ENCODE results near the gene PTPN3. TPM values are rescaled to one million over a fixed set of nuclear protein-coding genes. Genes with fewer than 3 reads are reported as not detected.
A peak's percentile ranks its signal among the peaks of the same experiment; 100 is the strongest.

PTPN3 gene
- polyA plus RNA-seq, 4 donors, result 15.3 to 43.5 (median 34.0) TPM

DNA sequence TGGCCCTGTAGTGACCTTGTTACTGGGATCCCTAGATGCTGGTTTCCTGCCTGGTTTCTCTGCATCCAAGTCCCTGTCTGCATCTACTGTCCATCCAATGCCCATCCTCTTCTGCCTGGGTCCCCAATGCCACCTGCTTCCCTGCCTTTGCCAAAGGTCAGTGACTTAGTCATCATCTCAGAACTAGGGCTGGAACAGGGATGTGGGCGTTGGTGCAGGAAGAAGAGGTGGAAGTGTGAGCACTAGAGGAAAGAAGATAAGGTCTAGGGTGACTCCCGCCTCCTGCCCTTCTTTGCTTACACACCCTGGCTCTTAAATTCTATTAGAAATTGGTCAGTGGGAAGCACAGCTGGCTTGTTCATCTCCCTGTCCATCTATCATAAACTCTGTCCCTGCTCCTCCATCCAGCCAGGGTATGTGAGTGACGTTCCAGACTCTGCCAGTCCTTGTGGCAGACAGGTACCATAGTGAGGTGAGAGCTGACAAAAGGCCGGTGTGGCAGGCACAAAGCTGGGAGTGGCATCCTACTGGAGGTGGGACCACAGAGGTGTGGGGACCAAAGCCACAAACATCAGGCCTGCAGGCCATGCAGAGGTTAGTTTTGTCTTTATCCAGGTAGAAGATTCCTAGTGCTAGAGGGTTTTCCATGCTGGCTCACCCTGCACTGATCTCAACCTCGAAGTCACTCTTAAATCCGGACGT, 9.2 kb downstream of the PTPN3 start:
- FAIRE-seq (no peak), DNase-seq (peak; percentile 63 to 93)
- WGBS, 3 donors, result 28 to 54% (median 41%) methylated on average over 7 of the region's 7 CpGs
- no peaks in the 10 kb centered on the region for H3K9me3 ChIP-seq (ENCODE audit: control insufficient read depth in 2 of 2, insufficient read depth in 1 of 2, low read depth in 1 of 2, low read length in 1 of 2)
- H3K36me3 ChIP-seq (ENCODE audit: control insufficient read depth in 3 of 3, insufficient read depth in 2 of 3, low read depth in 1 of 3, low read length in 3 of 3), result peaks cover 0 to 51% (median 0%) of the 10 kb centered on the region in 3 donors
- peaks cover 0 to 2% (median 0%) of the 10 kb centered on the region in 3 donors for H3K27me3 ChIP-seq (ENCODE audit: control insufficient read depth in 3 of 3, insufficient read depth in 3 of 3, low read length in 3 of 3)
- peaks cover 2 to 35% (median 4%) of the 10 kb centered on the region in 3 donors for H3K4me1 ChIP-seq (ENCODE audit: control insufficient read depth in 3 of 3, insufficient read depth in 2 of 3, low read depth in 1 of 3, low read length in 2 of 3)
- peak overlapping the region; percentile 61 to 78 (median 64) for H3K27ac ChIP-seq (ENCODE audit: low read depth in 1 of 3, low read length in 2 of 3)
- H3K4me3 ChIP-seq (ENCODE audit: low read depth in 1 of 3, low read length in 3 of 3), result no peak overlapping the region

DNA sequence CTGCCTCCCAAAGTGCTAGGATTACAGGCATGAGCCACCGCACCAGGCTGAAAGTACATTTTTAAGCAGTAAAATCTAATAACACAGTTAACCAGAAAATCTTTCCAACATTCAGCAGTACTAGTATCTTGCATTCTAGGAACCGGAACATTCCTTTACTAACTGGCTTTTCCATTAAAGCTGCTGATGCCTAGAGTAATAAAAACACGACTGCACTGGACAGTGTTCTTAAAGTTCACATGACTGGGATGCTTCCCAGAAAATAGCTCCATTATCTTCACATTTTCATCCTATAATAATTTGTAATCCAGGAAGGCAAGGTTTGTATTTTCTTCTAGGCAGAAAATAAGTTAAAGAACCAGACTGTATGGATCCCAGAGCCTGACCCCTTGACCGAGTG, 9.8 kb downstream of the PTPN3 start:
- no peak for FAIRE-seq
- Histone ChIP-seq H3K27me3 (ENCODE audit: control insufficient read depth in 3 of 3, insufficient read depth in 3 of 3, low read length in 3 of 3) (peaks cover 0 to 2% (median 0%) of the 10 kb centered on the region in 3 donors), H3K4me1 (ENCODE audit: control insufficient read depth in 3 of 3, insufficient read depth in 2 of 3, low read depth in 1 of 3, low read length in 2 of 3) (peaks cover 2 to 30% (median 4%) of the 10 kb centered on the region in 3 donors), H3K27ac (ENCODE audit: low read depth in 1 of 3, low read length in 2 of 3) (peak overlapping the region in 2 of 3 donors; percentile 32 to 52), H3K4me3 (ENCODE audit: low read depth in 1 of 3, low read length in 3 of 3) (no peak overlapping the region), H3K36me3 (ENCODE audit: control insufficient read depth in 3 of 3, insufficient read depth in 2 of 3, low read depth in 1 of 3, low read length in 3 of 3) (peaks cover 0 to 52% (median 0%) of the 10 kb centered on the region in 3 donors), H3K9me3 (ENCODE audit: control insufficient read depth in 2 of 2, insufficient read depth in 1 of 2, low read depth in 1 of 2, low read length in 1 of 2) (no peaks in the 10 kb centered on the region)
- WGBS, 3 donors, result 58 to 73% (median 66%) methylated on average over 4 of the region's 4 CpGs
- DNase-seq, result no peak

DNA sequence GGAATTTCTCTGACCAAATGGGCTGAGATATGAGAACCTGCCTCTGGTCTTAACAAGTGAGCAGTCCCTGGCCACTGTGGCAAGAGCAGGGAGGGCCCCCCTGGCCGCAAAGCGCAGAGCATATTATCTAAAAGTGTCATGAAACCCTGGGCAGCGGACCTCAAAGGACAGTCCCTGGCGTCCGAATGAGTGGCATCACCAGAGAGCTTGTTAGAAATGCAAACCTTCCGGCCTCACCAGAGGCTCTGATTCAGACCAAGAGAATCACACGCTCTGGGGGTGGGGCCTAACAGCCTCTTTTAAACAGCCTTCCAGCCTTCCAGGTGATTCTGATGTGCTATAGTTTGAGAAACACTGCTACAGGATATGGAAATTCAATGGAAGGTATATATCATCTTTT, 10.9 kb downstream of the PTPN3 start:
- Histone ChIP-seq H3K4me3 (ENCODE audit: low read depth in 1 of 3, low read length in 3 of 3) (no peak overlapping the region), H3K27me3 (ENCODE audit: control insufficient read depth in 3 of 3, insufficient read depth in 3 of 3, low read length in 3 of 3) (peaks cover 0 to 2% (median 0%) of the 10 kb centered on the region in 3 donors), H3K9me3 (ENCODE audit: control insufficient read depth in 2 of 2, insufficient read depth in 1 of 2, low read depth in 1 of 2, low read length in 1 of 2) (no peaks in the 10 kb centered on the region), H3K4me1 (ENCODE audit: control insufficient read depth in 3 of 3, insufficient read depth in 2 of 3, low read depth in 1 of 3, low read length in 2 of 3) (peaks cover 2 to 29% (median 4%) of the 10 kb centered on the region in 3 donors), H3K27ac (ENCODE audit: low read depth in 1 of 3, low read length in 2 of 3) (no peak overlapping the region), H3K36me3 (ENCODE audit: control insufficient read depth in 3 of 3, insufficient read depth in 2 of 3, low read depth in 1 of 3, low read length in 3 of 3) (peaks cover 0 to 59% (median 0%) of the 10 kb centered on the region in 3 donors)
- DNase-seq (no peak), FAIRE-seq (no peak)
- 56 to 65% (median 63%) methylated on average over 7 of the region's 7 CpGs for WGBS, 3 donors

DNA sequence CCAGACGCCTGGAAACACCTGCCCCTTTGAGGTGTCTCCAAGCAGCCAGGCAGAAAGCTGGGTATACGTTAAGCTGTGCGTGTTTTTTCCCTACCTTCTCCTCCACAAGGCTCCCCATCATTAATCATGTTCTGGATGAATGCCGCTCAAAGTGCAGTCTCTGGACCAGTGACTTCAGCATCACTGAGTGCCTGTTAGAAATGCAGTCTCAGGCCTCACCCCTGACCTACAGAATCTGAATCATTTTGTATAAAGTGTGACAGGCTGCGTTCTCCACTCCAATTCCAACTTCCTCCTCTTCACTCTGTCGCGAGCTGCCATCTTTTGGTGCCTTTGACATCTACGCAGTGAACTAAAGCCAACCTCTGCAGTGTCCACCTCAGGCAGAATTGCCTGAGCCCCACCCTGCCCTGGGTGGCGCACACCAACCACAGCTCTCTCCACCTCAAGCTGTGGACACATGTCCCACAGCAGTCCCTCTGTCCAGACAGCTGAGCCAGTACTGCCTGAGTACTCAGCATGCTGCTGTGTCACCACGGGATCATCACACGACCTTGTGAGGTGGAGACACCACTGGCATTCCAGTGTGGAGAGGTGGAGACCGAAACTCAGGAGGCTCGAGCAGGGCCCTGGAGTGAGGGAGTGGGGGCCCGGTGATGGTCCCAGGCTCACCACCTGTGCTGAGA, 14.2 kb downstream of the PTPN3 start:
- no peak for DNase-seq
- WGBS, 3 donors, result 85 to 87% (median 87%) methylated on average over 14 of the region's 14 CpGs
- Histone ChIP-seq H3K9me3 (ENCODE audit: control insufficient read depth in 2 of 2, insufficient read depth in 1 of 2, low read depth in 1 of 2, low read length in 1 of 2) (no peaks in the 10 kb centered on the region), H3K4me1 (ENCODE audit: control insufficient read depth in 3 of 3, insufficient read depth in 2 of 3, low read depth in 1 of 3, low read length in 2 of 3) (peaks cover 0 to 24% (median 4%) of the 10 kb centered on the region in 3 donors), H3K27me3 (ENCODE audit: control insufficient read depth in 3 of 3, insufficient read depth in 3 of 3, low read length in 3 of 3) (peaks cover 0 to 2% (median 0%) of the 10 kb centered on the region in 3 donors), H3K27ac (ENCODE audit: low read depth in 1 of 3, low read length in 2 of 3) (no peak overlapping the region), H3K4me3 (ENCODE audit: low read depth in 1 of 3, low read length in 3 of 3) (no peak overlapping the region), H3K36me3 (ENCODE audit: control insufficient read depth in 3 of 3, insufficient read depth in 2 of 3, low read depth in 1 of 3, low read length in 3 of 3) (peaks cover 0 to 65% (median 0%) of the 10 kb centered on the region in 3 donors)
- no peak for FAIRE-seq

DNA sequence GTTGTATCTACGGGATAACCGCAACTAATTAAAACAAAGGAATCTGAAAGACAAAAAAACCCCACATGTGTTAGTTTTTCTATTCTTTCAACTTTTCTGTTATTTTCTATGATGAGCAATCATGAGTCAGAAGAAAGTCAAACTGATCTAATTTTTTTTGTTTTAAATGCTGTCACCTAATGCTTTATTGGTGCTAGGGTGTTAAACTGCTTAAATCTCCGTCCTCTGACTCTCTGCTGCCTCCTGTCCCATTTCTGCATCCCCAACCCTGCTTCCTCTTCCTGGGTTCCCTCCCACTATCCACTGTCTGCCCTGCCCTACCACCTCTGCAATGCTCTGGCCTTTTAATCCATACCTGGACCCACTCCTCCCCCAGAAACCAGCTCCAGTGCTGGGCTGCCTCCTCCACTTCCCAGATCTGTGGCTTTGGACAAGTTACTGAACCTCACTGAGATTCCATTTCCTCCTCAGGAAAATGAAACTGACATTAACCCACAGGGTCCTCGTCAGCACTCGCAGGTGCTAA, 15.7 kb downstream of the PTPN3 start:
- peaks cover 0 to 70% (median 0%) of the 10 kb centered on the region in 3 donors for H3K36me3 ChIP-seq (ENCODE audit: control insufficient read depth in 3 of 3, insufficient read depth in 2 of 3, low read depth in 1 of 3, low read length in 3 of 3)
- FAIRE-seq (no peak), DNase-seq (peak in 1 of 2 donors; percentile 16)
- H3K4me1 ChIP-seq (ENCODE audit: control insufficient read depth in 3 of 3, insufficient read depth in 2 of 3, low read depth in 1 of 3, low read length in 2 of 3), result peaks cover 0 to 29% (median 4%) of the 10 kb centered on the region in 3 donors
- no peak overlapping the region for H3K27ac ChIP-seq (ENCODE audit: low read depth in 1 of 3, low read length in 2 of 3)
- no peaks in the 10 kb centered on the region for H3K9me3 ChIP-seq (ENCODE audit: control insufficient read depth in 2 of 2, insufficient read depth in 1 of 2, low read depth in 1 of 2, low read length in 1 of 2)
- WGBS, 3 donors, result 46 to 73% (median 67%) methylated on average over 5 of the region's 5 CpGs
- no peak overlapping the region for H3K4me3 ChIP-seq (ENCODE audit: low read depth in 1 of 3, low read length in 3 of 3)
- H3K27me3 ChIP-seq (ENCODE audit: control insufficient read depth in 3 of 3, insufficient read depth in 3 of 3, low read length in 3 of 3), result peaks cover 0 to 2% (median 0%) of the 10 kb centered on the region in 3 donors

DNA sequence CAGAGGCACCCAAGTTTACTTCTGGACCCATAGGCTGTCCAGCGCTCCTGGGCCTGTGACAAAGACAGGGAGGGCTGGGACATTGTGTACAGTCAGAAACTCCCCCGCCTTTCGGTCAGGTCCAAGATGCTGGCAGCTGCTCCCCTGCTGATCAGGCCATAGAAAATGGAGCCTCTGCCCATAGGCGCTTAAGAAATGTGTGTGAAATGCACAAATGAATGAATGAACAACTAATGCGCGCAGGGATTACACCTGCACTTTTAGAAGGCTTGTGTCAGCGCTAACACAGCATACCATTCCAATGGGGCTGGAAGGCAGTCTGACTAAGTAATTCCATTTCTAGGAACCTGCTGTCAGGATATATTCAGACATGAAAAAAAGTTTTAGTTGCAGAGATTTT, 16.3 kb downstream of the PTPN3 start:
- WGBS, 3 donors, result 85 to 92% (median 88%) methylated on average over 7 of the region's 7 CpGs
- H3K4me1 ChIP-seq (ENCODE audit: control insufficient read depth in 3 of 3, insufficient read depth in 2 of 3, low read depth in 1 of 3, low read length in 2 of 3), result peaks cover 0 to 32% (median 5%) of the 10 kb centered on the region in 3 donors
- no peaks in the 10 kb centered on the region for H3K9me3 ChIP-seq (ENCODE audit: control insufficient read depth in 2 of 2, insufficient read depth in 1 of 2, low read depth in 1 of 2, low read length in 1 of 2)
- no peak for DNase-seq
- peaks cover 0 to 64% (median 0%) of the 10 kb centered on the region in 3 donors for H3K36me3 ChIP-seq (ENCODE audit: control insufficient read depth in 3 of 3, insufficient read depth in 2 of 3, low read depth in 1 of 3, low read length in 3 of 3)
- no peak overlapping the region for H3K4me3 ChIP-seq (ENCODE audit: low read depth in 1 of 3, low read length in 3 of 3)
- H3K27me3 ChIP-seq (ENCODE audit: control insufficient read depth in 3 of 3, insufficient read depth in 3 of 3, low read length in 3 of 3), result peaks cover 0 to 2% (median 0%) of the 10 kb centered on the region in 3 donors
- no peak overlapping the region for H3K27ac ChIP-seq (ENCODE audit: low read depth in 1 of 3, low read length in 2 of 3)
- no peak for FAIRE-seq

DNA sequence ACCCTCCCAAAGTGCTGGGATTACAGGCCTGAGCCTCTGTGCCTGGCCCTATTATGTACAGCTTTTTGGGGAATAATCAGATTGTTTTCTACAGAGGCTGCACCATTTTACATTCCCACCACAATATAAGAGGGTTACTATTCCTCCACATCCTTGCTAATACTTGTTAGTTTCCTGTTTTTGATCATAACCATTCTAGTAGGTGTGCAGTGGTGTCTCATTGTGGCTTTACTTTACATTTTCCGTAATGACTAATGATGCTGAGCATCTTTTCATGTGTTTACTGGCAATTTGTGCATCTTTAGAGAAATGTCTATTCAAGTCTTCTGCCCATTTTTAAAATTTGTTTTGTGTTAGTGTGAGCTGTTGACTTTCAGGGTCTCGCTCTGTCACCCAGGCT, 18.3 kb downstream of the PTPN3 start:
- WGBS, 3 donors, result 86 to 94% (median 89%) methylated on average over 2 of the region's 2 CpGs

DNA sequence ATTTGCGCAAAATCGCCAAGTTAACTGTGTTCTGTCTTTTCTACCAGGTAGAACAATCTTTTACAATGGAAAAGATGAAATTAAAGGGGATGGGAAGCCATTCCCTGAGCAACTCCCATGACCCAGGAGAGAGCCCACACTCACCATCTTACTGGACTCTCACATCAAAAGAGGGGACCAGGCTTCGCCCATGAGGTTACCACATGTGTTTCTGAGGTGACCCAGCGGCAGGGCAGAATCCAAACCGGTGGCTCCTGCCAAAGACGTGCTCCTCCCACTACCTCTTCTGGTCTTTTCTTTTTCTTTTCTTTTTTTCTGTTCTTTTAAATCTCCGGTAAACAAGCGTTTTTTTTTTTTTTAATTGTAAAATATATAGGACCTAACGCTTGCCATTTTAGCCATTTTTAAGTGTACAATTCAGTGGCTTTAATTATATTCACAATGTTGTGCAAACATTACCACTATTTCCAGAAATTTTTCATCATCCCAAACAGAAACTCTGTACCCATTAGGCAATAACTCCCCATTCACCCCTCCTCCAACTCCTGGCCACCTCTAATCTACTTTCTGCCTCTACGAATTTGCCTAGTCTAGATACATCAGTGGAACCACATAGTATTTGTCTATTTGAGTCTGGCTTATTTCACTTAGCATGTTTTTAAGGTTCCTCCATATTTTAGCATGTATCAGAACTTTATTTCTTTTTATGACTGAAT, 19.3 kb downstream of the PTPN3 start:
- H3K4me1 ChIP-seq (ENCODE audit: control insufficient read depth in 3 of 3, insufficient read depth in 2 of 3, low read depth in 1 of 3, low read length in 2 of 3), result peaks cover 3 to 56% (median 10%) of the 10 kb centered on the region in 3 donors
- no peak for FAIRE-seq
- no peaks in the 10 kb centered on the region for H3K9me3 ChIP-seq (ENCODE audit: control insufficient read depth in 2 of 2, insufficient read depth in 1 of 2, low read depth in 1 of 2, low read length in 1 of 2)
- no peak overlapping the region for H3K4me3 ChIP-seq (ENCODE audit: low read depth in 1 of 3, low read length in 3 of 3)
- no peak for DNase-seq
- no peaks in the 10 kb centered on the region for H3K27me3 ChIP-seq (ENCODE audit: control insufficient read depth in 3 of 3, insufficient read depth in 3 of 3, low read length in 3 of 3)
- 84 to 93% (median 90%) methylated on average over 10 of the region's 10 CpGs for WGBS, 3 donors
- H3K27ac ChIP-seq (ENCODE audit: low read depth in 1 of 3, low read length in 2 of 3), result peak overlapping the region; percentile 87 to 96 (median 87)
- H3K36me3 ChIP-seq (ENCODE audit: control insufficient read depth in 3 of 3, insufficient read depth in 2 of 3, low read depth in 1 of 3, low read length in 3 of 3), result peaks cover 0 to 49% (median 0%) of the 10 kb centered on the region in 3 donors

More for the DNA sequence above, 18.3 kb downstream of the PTPN3 start:
- H3K4me1 ChIP-seq (ENCODE audit: control insufficient read depth in 3 of 3, insufficient read depth in 2 of 3, low read depth in 1 of 3, low read length in 2 of 3), result peaks cover 3 to 51% (median 10%) of the 10 kb centered on the region in 3 donors
- H3K9me3 ChIP-seq (ENCODE audit: control insufficient read depth in 2 of 2, insufficient read depth in 1 of 2, low read depth in 1 of 2, low read length in 1 of 2), result no peaks in the 10 kb centered on the region
- H3K36me3 ChIP-seq (ENCODE audit: control insufficient read depth in 3 of 3, insufficient read depth in 2 of 3, low read depth in 1 of 3, low read length in 3 of 3), result peaks cover 0 to 52% (median 0%) of the 10 kb centered on the region in 3 donors
- H3K4me3 ChIP-seq (ENCODE audit: low read depth in 1 of 3, low read length in 3 of 3), result no peak overlapping the region
- H3K27me3 ChIP-seq (ENCODE audit: control insufficient read depth in 3 of 3, insufficient read depth in 3 of 3, low read length in 3 of 3), result no peaks in the 10 kb centered on the region
- H3K27ac ChIP-seq (ENCODE audit: low read depth in 1 of 3, low read length in 2 of 3), result peak overlapping the region in 1 of 3 donors; percentile 96
- FAIRE-seq (no peak), DNase-seq (no peak)

Data from small intestine (tissue), 7 donors.